ENCODE results near the gene TMEM61. TPM values are rescaled to one million over a fixed set of nuclear protein-coding genes. Genes with fewer than 3 reads are reported as not detected.

The TMEM61 gene
- total and polyA plus RNA-seq, 2 donors from 2014 or later (not counting 2 experiments from before 2014, with no cell fraction given), result 1.4 to 1.8 TPM

Other genes with a start within 250 kb of the TMEM61 start
- 5.9 and 6.2 TPM in 2 replicates for gene PARS2, start 216.1 kb upstream of the TMEM61 start, total RNA-seq
- gene PARS2, start 216.1 kb upstream of the TMEM61 start, polyA plus RNA-seq, result 4.0 and 4.4 TPM in 2 replicates
- gene TTC22, start 179.3 kb upstream of the TMEM61 start, total RNA-seq, result 4.6 and 5.9 TPM in 2 replicates
- 3.2 and 4.3 TPM in 2 replicates for gene TTC22, start 179.3 kb upstream of the TMEM61 start, polyA plus RNA-seq
- gene DHCR24, start 93.4 kb upstream of the TMEM61 start, total RNA-seq, result 257 and 310 TPM in 2 replicates
- gene DHCR24, start 93.4 kb upstream of the TMEM61 start, polyA plus RNA-seq, result 141 and 185 TPM in 2 replicates
- not detected in 2 replicates for gene BSND, start 18.3 kb downstream of the TMEM61 start, total RNA-seq
- not detected in 2 replicates for gene BSND, start 18.3 kb downstream of the TMEM61 start, polyA plus RNA-seq
- 159 and 184 TPM in 2 replicates for gene PCSK9, start 58.9 kb downstream of the TMEM61 start, total RNA-seq
- 149 and 163 TPM in 2 replicates for gene PCSK9, start 58.9 kb downstream of the TMEM61 start, polyA plus RNA-seq
- gene USP24, start 234.7 kb downstream of the TMEM61 start, total RNA-seq, result 42.4 and 45.3 TPM in 2 replicates
- gene USP24, start 234.7 kb downstream of the TMEM61 start, polyA plus RNA-seq, result 12.1 and 17.2 TPM in 2 replicates